Neural cell (in vitro differentiated cells): ENCODE results near the gene PADI4.

Experiments used
- CTCF ChIP-seq: fragments of 450-650 bp; IDR thresholded peaks from 2 replicates; pipeline ENCODE4 v1.5.1; 2014; ENCODE audit warnings: antibody characterized with exemption, mild to moderate bottlenecking, moderate library complexity; ENCODE audit not compliant: poor library complexity, severe bottlenecking
- EP300 ChIP-seq: fragments of 450-650 bp; conservative IDR thresholded peaks from 2 replicates; pipeline ENCODE4 v1.6.1; 2014; ENCODE audit warnings: antibody characterized with exemption, mild to moderate bottlenecking, moderate library complexity; ENCODE audit not compliant: poor library complexity, severe bottlenecking
- EZH2 ChIP-seq: fragments of 200-600, 300-800 bp; shearing (Covaris generic), sonication (generic); IDR thresholded peaks from 2 replicates; pipeline ENCODE4 v1.6.1; 2014; ENCODE audit warnings: antibody characterized with exemption, low read length, borderline replicate concordance, mild to moderate bottlenecking; ENCODE audit not compliant: insufficient read depth, poor library complexity, severe bottlenecking
- POLR2AphosphoS5 ChIP-seq: IDR thresholded peaks from 2 replicates; pipeline ENCODE4 v1.6.1; 2012
- SMC3 ChIP-seq: fragments of 450-650 bp; conservative IDR thresholded peaks from 2 replicates; pipeline ENCODE4 v1.6.1; 2014; ENCODE audit warnings: antibody characterized with exemption, mild to moderate bottlenecking, moderate library complexity; ENCODE audit not compliant: poor library complexity

- TF ChIP-seq CTCF, result no peak
- no peak for TF ChIP-seq EZH2
- TF ChIP-seq SMC3, result no peak
- TF ChIP-seq EP300, result no peak
- TF ChIP-seq POLR2AphosphoS5, result no peak
Measured at GRCh38 chr1:17397910-17398695, 90.1 kb downstream of the PADI4 start.
